Heart right ventricle (tissue), 16 donors: ENCODE data around the gene NUFIP1. TPM values are rescaled to one million over a fixed set of nuclear protein-coding genes. Genes with fewer than 3 reads are reported as not detected.

Experiments used
- ATAC-seq, 8 donors: fragments of 200-7000 bp; cut with Tn5 transposase; one replicate each; pipeline ENCODE4 v1.9.1; 2020; ENCODE audit warnings: mild to moderate bottlenecking in 8 of 8, moderate library complexity in 8 of 8, moderate number of reproducible peaks in 1 of 8
- DNase-seq, 2 donors: peaks; one replicate each; pipeline ENCODE4 v3.0.0-alpha.2; 2020
- H3K27ac ChIP-seq, 10 donors: fragments of 200-600 bp; sonication (generic) in 2 of 10; one replicate each; pipeline versions ENCODE4 v1.5.0 to v1.8.0; 2020 to 2022; ENCODE audit warnings: mild to moderate bottlenecking in 3 of 10
- H3K27me3 ChIP-seq, 7 donors: fragments of 200-600 bp; one replicate each; pipeline ENCODE4 v1.8.0; 2021 to 2022; ENCODE audit warnings: mild to moderate bottlenecking in 2 of 7
- H3K36me3 ChIP-seq, 9 donors: fragments of 200-600 bp; sonication (generic) in 1 of 9; one replicate each; pipeline versions ENCODE4 v1.5.0 to v1.8.0; 2020 to 2022; ENCODE audit warnings: mild to moderate bottlenecking in 2 of 9
- H3K4me1 ChIP-seq, 9 donors: fragments of 200-600 bp; sonication (generic) in 1 of 9; one replicate each; pipeline versions ENCODE4 v1.5.0 to v1.8.0; 2020 to 2022; ENCODE audit warnings: mild to moderate bottlenecking in 4 of 9
- H3K4me3 ChIP-seq, 10 donors: fragments of 200-600 bp; sonication (generic) in 2 of 10; one replicate each; pipeline versions ENCODE4 v1.5.0 to v1.8.0; 2020 to 2022; ENCODE audit warnings: mild to moderate bottlenecking in 7 of 10, moderate library complexity in 2 of 10
- H3K9me3 ChIP-seq, 11 donors: fragments of 200-600 bp in 10 of 11; sonication (generic) in 2 of 11; one replicate each; pipeline versions ENCODE4 v1.5.0 to v1.8.0; 2013 to 2022; ENCODE audit warnings: mild to moderate bottlenecking in 2 of 11, control low read depth in 1 of 11, moderate library complexity in 1 of 11
- WGBS, 2 donors: extraction: QIAGEN DNeasy Blood & Tissue Kit; methylation state at CpG; one replicate each; pipeline ENCODE4 v1.1.7; 2013; ENCODE audit warnings: inconsistent platforms in 1 of 2; 5-methylcytosine and 5-hydroxymethylcytosine counted together
- intact Hi-C, 10 donors: fragments of 100-400 bp; cut with DNase I; formaldehyde crosslinking; loops; one replicate each; pipeline versions ENCODE4 v1.11.1 to v1.14.2; 2022
- polyA plus RNA-seq, 2 donors: library from polyadenylated mRNA; stranded (reverse); fragments of 200-250 nt; gene quantifications; one replicate each; pipeline ENCODE4 v1.2.3, GENCODE V29; 2013
- total RNA-seq, 10 donors: library from RNA; stranded (reverse); fragmentation: NEBNext Ultra II Directional in 3 of 10; extraction: Animal tissue kit (Norgen Biotek cat#: 25700) in 3 of 10; gene quantifications; one replicate each; pipeline versions ENCODE4 v1.2.1 to v1.2.4, GENCODE V29; 2021 to 2023
- TF ChIP-seq, protein P1 (sequence below), 9 donors: fragments of 200-600 bp; sonication (generic) in 2 of 9; IDR thresholded peaks; one replicate each; pipeline versions ENCODE4 v1.5.0 to v1.8.0; 2021 to 2022; ENCODE audit warnings: antibody characterized with exemption in 9 of 9, mild to moderate bottlenecking in 5 of 9, moderate library complexity in 1 of 9
- donor health status: Arrhythmogenic right ventricular cardiomyopathy.
- donor health status: ischemic (EF 13 %, LVEDD 7.1; RV severe dilation, severe dysfunction).
- donor health status: healthy with polysubstance abuse.
- donor health status: DM: no; HTN: yes; CAD: no.
- donor health status: DM: no; HTN: no; CAD: no.
- donor health status: ischemic (EF 25% LVEDD 6.9; RV normal size, moderate dysfunction).
- donor health status: ischemic (EF 25% LVEDD 5.7; RV mildly dilated, moderate dysfunction).
- donor health status: healthy.
- donor health status: DM: yes; HTN: yes; CAD: no.
- donor health status: Ischemic cardiomyopathy.
- donor health status: ischemic (EF 35%, LVEDD 5.7; RV mildly dilated, moderate dysfunction).
- donor health status: nonischemic (EF 11% LVEDD 7.7; RV severe dilation, severe dysfunction).
- donor health status: DM: yes; HTN: yes; CAD: no.
- donor health status: PGD.
- donor health status: ischemic (EF 29% LVEDD 5.4; RV normal size, mild dysfunction).
- donor health status: nonischemic (EF 23%, LVEDD 6.1; RV moderate dilation, normal function).

The NUFIP1 gene
- total and polyA plus RNA-seq, 12 donors = 1.5 to 5.0 (median 2.9) TPM

DNA sequence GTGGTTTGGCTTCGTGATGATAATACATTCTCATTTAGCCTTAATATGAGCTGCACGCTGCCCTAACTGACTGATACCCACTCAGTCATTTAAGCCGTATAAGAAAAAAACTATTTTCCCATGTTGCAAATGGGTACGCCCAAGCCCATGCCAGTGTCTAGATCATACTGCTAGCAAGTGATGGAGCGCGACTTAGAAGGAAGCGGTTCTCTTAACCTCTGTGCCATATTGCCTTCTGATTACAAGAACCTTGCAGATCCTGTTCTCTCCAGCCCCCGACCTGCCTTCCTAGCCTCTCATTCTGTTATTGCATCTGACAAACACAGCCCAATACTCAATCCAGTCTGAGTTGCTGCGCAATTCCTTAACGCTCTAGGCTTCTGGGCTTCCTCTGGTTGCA, 670 bp upstream of the NUFIP1 start:
- intact Hi-C loops = loop anchor here in 1 of 10 donors (10.0 kb wide), 1 partner anchor 315 kb away; no protein-coding TSS in a partner anchor
- WGBS, 2 donors = 5 to 9% methylated on average over 10 of the region's 10 CpGs

DNA sequence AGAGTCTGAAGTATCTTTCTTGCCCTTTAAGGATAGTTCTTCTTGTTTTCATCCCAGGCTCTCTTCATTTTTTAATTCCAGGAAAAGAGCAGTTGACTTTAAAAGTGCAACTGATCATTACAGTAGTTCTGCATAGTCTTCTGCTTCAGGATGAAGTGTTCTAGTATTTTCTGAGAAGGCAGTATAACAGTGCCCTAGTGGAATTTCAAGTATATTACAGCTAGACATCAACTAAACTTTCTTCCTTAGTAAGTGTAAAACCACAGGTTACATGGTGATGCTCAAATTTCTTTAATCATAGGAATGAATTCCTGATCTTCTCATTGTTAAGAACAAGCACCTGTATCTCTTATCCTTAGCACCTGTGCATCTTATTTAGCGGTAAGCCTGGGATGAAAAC, 10.9 kb downstream of the NUFIP1 start:
- DNase-seq = no peak
- Histone ChIP-seq H3K27ac (no peak overlapping the region), H3K4me3 (no peak overlapping the region), H3K36me3 (peaks cover 0 to 71% (median 15%) of the 10 kb centered on the region in 9 donors), H3K4me1 (peaks cover 0 to 13% (median 6%) of the 10 kb centered on the region in 9 donors), H3K9me3 (no peaks in the 10 kb centered on the region), H3K27me3 (no peaks in the 10 kb centered on the region)
- intact Hi-C loops = loop anchor here in 3 of 10 donors (10.0 kb wide), 3 partner anchors 326 to 1074 kb away; partner anchors contain the start of gene TSC22D1 (in 1 of the 3)
- no peak for ATAC-seq
- 93 to 100% methylated on average over 1 of the region's 1 CpG for WGBS, 2 donors
- TF ChIP-seq, protein P1, sequence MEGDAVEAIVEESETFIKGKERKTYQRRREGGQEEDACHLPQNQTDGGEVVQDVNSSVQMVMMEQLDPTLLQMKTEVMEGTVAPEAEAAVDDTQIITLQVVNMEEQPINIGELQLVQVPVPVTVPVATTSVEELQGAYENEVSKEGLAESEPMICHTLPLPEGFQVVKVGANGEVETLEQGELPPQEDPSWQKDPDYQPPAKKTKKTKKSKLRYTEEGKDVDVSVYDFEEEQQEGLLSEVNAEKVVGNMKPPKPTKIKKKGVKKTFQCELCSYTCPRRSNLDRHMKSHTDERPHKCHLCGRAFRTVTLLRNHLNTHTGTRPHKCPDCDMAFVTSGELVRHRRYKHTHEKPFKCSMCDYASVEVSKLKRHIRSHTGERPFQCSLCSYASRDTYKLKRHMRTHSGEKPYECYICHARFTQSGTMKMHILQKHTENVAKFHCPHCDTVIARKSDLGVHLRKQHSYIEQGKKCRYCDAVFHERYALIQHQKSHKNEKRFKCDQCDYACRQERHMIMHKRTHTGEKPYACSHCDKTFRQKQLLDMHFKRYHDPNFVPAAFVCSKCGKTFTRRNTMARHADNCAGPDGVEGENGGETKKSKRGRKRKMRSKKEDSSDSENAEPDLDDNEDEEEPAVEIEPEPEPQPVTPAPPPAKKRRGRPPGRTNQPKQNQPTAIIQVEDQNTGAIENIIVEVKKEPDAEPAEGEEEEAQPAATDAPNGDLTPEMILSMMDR (IDR thresholded peaks at IDR 0.05) = no peak

More for the DNA sequence above, 670 bp upstream of the NUFIP1 start:
- DNase-seq (no peak), ATAC-seq (peak in 4 of 8 donors; percentile 3 to 28 (median 4))
- Histone ChIP-seq H3K27ac (peak overlapping the region in 9 of 10 donors; percentile 74 to 94 (median 86)), H3K36me3 (peaks cover 0 to 14% (median 0%) of the 10 kb centered on the region in 9 donors), H3K9me3 (no peaks in the 10 kb centered on the region), H3K4me3 (peak overlapping the region; percentile 66 to 99 (median 92)), H3K27me3 (no peaks in the 10 kb centered on the region), H3K4me1 (peaks cover 0 to 48% (median 27%) of the 10 kb centered on the region in 9 donors)
- TF ChIP-seq, protein P1 (IDR thresholded peaks at IDR 0.05) = no peak

DNA sequence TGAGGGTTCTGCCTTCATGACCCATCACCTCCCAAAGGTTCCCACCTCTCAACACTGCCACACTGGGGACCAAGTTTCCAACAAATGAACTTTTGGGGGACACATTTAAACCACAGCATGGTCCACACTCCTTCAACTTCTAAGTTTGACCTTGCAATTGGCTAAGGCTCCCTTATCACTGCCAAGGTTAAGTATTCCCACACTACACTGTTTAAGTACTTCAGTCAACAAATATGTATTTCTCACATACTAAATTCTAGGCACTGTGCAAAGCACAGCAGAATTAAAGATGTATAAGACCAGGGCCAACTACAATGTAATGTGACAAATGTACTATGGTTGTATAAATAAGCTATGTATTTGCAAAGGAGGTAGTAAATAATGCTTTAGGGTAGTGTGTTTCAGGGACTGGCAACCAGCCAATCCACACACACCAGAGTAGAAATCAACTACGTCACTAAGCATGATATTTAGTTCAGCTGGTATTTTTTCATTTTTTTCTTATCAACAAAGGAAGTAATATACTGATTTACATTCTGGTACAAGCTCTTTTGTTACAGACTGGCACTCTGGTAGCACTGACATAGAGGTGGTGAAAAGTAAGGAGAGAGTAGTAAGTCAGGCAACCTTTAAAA, 12.2 kb downstream of the NUFIP1 start:
- H3K27ac ChIP-seq = no peak overlapping the region
- 62% methylated on average over 1 of the region's 1 CpG for WGBS, 2 donors
- H3K9me3 ChIP-seq = no peaks in the 10 kb centered on the region
- TF ChIP-seq, protein P1 (IDR thresholded peaks at IDR 0.05) = no peak
- no peak overlapping the region for H3K4me3 ChIP-seq
- no peak for ATAC-seq
- intact Hi-C loops = loop anchor here in 3 of 10 donors (10.0 kb wide), 3 partner anchors 328 to 1072 kb away; partner anchors contain the start of gene TSC22D1 (in 1 of the 3)
- H3K4me1 ChIP-seq = peaks cover 0 to 18% (median 6%) of the 10 kb centered on the region in 9 donors
- peaks cover 0 to 68% (median 15%) of the 10 kb centered on the region in 9 donors for H3K36me3 ChIP-seq
- H3K27me3 ChIP-seq = no peaks in the 10 kb centered on the region
- DNase-seq = no peak

DNA sequence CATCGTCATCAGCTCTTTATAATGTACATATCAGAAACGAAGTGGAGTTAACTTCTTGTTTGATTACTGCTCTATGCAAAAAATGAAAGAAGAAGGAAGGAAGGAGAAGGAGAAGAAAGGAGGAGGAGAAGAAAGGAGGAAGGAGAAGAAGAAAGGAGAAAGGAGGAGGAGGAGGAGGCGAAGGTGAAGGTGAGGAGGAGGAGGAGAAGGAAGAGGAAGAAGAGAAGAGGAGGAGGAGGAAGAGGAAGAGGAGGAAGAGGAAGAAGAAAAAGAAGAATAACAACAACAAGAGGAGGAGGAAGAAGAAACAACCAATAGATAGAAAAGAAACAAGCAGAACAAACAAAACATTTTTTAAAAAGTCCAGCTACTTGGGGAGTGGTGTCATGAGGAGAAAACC, 13.1 kb downstream of the NUFIP1 start:
- intact Hi-C loops = loop anchor here in 3 of 10 donors (10.0 kb wide), 3 partner anchors 329 to 1071 kb away; partner anchors contain the start of gene TSC22D1 (in 1 of the 3)
- no peak overlapping the region for H3K27ac ChIP-seq
- no peak for DNase-seq
- H3K4me1 ChIP-seq = peaks cover 0 to 18% (median 6%) of the 10 kb centered on the region in 9 donors
- peaks cover 0 to 65% (median 15%) of the 10 kb centered on the region in 9 donors for H3K36me3 ChIP-seq
- WGBS, 2 donors = 84 to 88% methylated on average over 3 of the region's 3 CpGs
- no peaks in the 10 kb centered on the region for H3K9me3 ChIP-seq
- H3K4me3 ChIP-seq = no peak overlapping the region
- TF ChIP-seq, protein P1 (IDR thresholded peaks at IDR 0.05) = no peak
- ATAC-seq = no peak
- H3K27me3 ChIP-seq = no peaks in the 10 kb centered on the region
